ENCODE measurements around the gene ZBTB7C. TPM values are rescaled to one million over a fixed set of nuclear protein-coding genes. Genes with fewer than 3 reads are reported as not detected.

Gene ZBTB7C
- total and polyA plus RNA-seq, 2 of the 4 experiments (the other 2 are of a cell fraction), result not detected

- H3K27ac ChIP-seq (ENCODE audit: insufficient read depth, low read length), result no peak overlapping the region
- peaks cover 18% of the 10 kb centered on the region for H3K27me3 ChIP-seq (ENCODE audit: control insufficient read depth, insufficient read depth, low read length)
- no peak for TF ChIP-seq RCOR1 (IDR thresholded peaks at IDR 0.05; ENCODE audit: insufficient replicate concordance, low read length)
- TF ChIP-seq SMC3 (IDR thresholded peaks at IDR 0.05; ENCODE audit: low read depth, low read length), result no peak
- no peak for TF ChIP-seq FOS (IDR thresholded peaks at IDR 0.05; ENCODE audit: low read depth, low read length)
- TF ChIP-seq CTCF (conservative IDR thresholded peaks at IDR 0.05; ENCODE audit: low read depth, low read length), result no peak
- TF ChIP-seq POLR2A (IDR thresholded peaks at IDR 0.05; ENCODE audit: low read depth, low read length), result no peak
- no peak for TF ChIP-seq BHLHE40 (IDR thresholded peaks at IDR 0.05; ENCODE audit: low read depth, low read length)
- H4K8ac ChIP-seq (ENCODE audit: low read depth in 2 of 2, low read length in 2 of 2), result no peak overlapping the region
- H3K79me1 ChIP-seq (ENCODE audit: low read depth in 1 of 2, low read length in 2 of 2), result no peaks in the 10 kb centered on the region
- dilution Hi-C loops (cut with HindIII; ENCODE audit: low sequenced_read_pairs, unreplicated experiment), result no loop called here
- no peaks in the 10 kb centered on the region for H3K36me3 ChIP-seq (ENCODE audit: control insufficient read depth, insufficient read depth, low read length)
- no peak overlapping the region for H3K56ac ChIP-seq (ENCODE audit: extremely low read depth, insufficient read depth, low read length)
- H2AK5ac ChIP-seq (ENCODE audit: low read depth, low read length), result no peak overlapping the region
- no peak overlapping the region for H2BK20ac ChIP-seq (ENCODE audit: low read depth, low read length)
- intact Hi-C loops (cut with micrococcal nuclease), result no loop called here
- in situ Hi-C loops (cut with MboI; ENCODE audit: low sequenced_read_pairs), result no loop called here
- no peak overlapping the region for H3K14ac ChIP-seq (replicated peaks; ENCODE audit: low read depth, low read length)
- BruUV-seq (replicated peaks), result no TSS peak
- no peak overlapping the region for H2BK15ac ChIP-seq (ENCODE audit: low read depth, low read length)
- no peaks in the 10 kb centered on the region for H3K4me1 ChIP-seq (ENCODE audit: control insufficient read depth, insufficient read depth, low read length)
- H2BK120ac ChIP-seq (ENCODE audit: low read depth, low read length), result no peak overlapping the region
- H3K9ac ChIP-seq (ENCODE audit: low read depth, low read length), result no peak overlapping the region
- DNase-seq (no peak), ATAC-seq (ENCODE audit: low read depth) (no peak)
- H2AFZ ChIP-seq (replicated peaks; ENCODE audit: low read length, poor library complexity), result no peak overlapping the region
- no peak overlapping the region for H2AK9ac ChIP-seq (replicated peaks; ENCODE audit: low read depth, low read length, poor library complexity)
- no peak overlapping the region for H3K18ac ChIP-seq (ENCODE audit: low read depth, low read length)
- ChIA-PET CTCF (no interaction called here), POLR2A (ENCODE audit: unreplicated experiment) (no interaction called here)
- H3K4me3 ChIP-seq (ENCODE audit: insufficient read depth, low read depth, low read length), result no peak overlapping the region
- no peak overlapping the region for H3K4me2 ChIP-seq (ENCODE audit: low read depth, low read length)
- H3K23ac ChIP-seq (ENCODE audit: low read depth, low read length), result no peak overlapping the region
- no peaks in the 10 kb centered on the region for H3K9me1 ChIP-seq (ENCODE audit: insufficient read depth, low read length)
- H3K9me3 ChIP-seq (ENCODE audit: control insufficient read depth, insufficient read depth, low read length), result no peaks in the 10 kb centered on the region
- no peaks in the 10 kb centered on the region for H4K20me1 ChIP-seq (ENCODE audit: insufficient read depth, low read length)
- no peak overlapping the region for H4K5ac ChIP-seq (ENCODE audit: low read depth, low read length)
- no peak overlapping the region for H3K4ac ChIP-seq (ENCODE audit: low read depth, low read length)
- no peak overlapping the region for H4K91ac ChIP-seq (ENCODE audit: insufficient read depth, low read depth, low read length)
- 80% methylated on average over 1 of the region's 7 CpGs; no CpG with 5 or more reads in 1 of the 2 experiments for WGBS, 2 experiments (ENCODE audit: extremely low coverage in 2 of 2, insufficient read length in 1 of 2)
- H2BK5ac ChIP-seq (ENCODE audit: low read depth, low read length, poor library complexity, severe bottlenecking), result no peak overlapping the region
These were observed 33.9 kb downstream of the ZBTB7C start for GRCh38 chr18:48375150-48375800.
